HUDEP-2 (cell line): ENCODE data around the gene FARP2.
A peak's percentile ranks its signal among the peaks of the same experiment; 100 is the strongest.

Source experiments
- DNase-seq, 76 experiments: peaks; one replicate each; lab custom pipeline; 2025; ENCODE audit not compliant: unreplicated experiment in 76 of 76; lab: John Stamatoyannopoulos, UW

The FARP2 gene

DNA sequence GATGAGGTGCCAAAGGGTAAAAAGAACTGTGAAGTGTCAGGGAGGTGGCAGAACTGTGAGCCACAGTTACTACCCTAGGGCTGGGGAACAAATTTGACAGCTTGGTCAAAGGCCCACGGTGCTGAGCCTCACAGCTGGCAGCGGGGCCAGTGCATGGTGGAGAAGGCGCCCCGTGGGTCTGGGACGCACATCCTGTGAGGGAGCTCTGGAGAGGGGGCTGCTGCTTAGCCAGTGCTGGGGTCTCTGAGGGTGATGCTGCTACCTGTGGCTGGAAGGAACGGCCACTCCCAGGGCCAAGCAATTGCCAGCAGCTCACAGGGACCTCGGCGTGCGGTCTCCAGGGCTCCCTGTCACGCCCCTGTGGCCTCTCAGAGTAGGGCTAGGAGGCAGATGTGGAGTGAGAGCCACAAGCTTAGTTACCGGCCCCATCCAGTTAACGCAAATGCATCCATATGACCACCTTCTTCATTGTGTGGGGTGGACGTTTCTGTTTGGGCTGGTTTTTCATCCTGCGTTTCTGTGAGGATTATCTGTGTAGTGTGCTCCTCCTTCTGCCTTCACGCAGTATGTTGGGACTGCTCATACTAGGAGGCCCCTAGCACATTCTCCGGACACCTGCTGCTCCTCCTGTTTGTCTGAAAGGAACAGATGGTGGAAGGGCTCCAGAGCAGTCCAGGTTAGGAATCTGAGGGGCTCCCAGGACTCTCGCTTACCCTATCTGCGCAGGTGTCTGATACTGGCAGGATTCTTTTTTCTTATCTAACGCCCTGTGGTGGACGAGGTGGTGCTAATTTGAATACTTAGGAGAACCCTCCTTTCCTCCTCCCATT lies 126.3 kb downstream of the FARP2 start:
- DNase-seq: no peak

- no peak for DNase-seq
These were observed 127.2 kb downstream of the FARP2 start for GRCh38 chr2:241483305-241483704.

GRCh38 chr2:241485172-241485911 lies 129.3 kb downstream of the FARP2 start:
- DNase-seq: no peak

DNA sequence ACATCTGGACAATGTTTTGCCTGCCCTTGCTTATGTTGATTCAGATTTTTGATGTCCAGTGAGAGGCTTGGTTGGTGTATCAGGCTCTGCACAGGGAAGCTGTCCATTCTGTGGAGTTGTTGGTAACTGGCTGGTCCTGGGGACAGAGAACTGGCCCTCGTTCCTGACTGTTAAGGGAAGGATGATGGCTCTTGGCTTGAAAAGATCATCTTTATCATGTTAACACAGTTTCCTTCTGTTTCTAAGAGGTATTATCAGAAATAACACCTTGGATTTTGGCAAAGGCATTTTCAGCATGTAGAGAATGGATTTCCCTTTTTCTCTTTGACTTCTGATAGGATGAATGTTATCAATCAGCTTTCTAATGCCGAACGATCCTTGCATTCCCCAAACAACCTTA lies 133.0 kb downstream of the FARP2 start:
- peak in 43 of 76 experiments; percentile 12 to 81 (median 46) for DNase-seq

DNA sequence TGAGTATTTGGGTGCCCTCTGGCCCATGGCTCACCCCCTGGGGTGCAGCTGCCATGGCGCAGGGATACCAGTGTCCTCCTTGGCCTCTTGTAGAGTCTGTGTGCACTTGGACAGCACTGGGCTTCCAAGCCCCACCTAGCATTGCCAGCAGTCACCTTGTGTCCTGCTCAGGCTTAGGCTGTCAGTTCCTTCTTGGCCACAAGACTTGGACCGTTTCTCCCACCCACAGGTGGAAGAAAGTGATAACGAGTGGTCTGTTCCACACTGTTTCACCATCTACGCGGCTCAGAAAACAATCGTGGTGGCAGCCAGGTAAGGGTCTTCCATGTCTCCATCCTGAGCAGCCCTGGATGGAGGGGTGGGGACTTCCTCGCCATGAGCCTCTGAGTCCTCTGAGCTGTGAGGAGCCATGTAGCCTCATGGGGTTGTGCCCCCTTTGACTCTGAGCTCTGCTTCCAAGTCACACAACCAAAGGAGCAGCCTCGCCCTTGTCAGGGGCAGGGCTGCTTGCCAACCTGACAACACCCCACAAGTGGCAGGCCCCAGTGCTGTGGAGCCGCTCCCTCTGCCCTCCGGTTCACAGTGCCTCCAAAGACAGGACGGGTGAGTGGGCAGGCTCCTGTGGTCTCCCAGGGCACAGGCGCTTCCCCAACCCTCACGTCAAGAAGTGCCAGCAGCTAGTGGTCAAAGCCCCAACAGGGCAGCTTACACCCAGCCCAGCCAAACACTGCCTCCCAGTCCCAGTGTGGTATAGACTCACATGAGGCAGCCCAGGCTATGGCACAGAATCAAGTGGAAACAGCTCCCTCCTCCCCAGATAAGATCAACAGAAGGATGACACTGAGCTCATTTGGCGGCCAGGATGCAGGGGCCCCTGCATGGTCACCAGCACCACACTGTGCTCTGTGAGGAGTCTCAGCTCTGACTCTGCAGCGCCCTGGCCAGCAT lies 133.9 kb downstream of the FARP2 start:
- peak; percentile 56 to 98 (median 91) for DNase-seq

DNA sequence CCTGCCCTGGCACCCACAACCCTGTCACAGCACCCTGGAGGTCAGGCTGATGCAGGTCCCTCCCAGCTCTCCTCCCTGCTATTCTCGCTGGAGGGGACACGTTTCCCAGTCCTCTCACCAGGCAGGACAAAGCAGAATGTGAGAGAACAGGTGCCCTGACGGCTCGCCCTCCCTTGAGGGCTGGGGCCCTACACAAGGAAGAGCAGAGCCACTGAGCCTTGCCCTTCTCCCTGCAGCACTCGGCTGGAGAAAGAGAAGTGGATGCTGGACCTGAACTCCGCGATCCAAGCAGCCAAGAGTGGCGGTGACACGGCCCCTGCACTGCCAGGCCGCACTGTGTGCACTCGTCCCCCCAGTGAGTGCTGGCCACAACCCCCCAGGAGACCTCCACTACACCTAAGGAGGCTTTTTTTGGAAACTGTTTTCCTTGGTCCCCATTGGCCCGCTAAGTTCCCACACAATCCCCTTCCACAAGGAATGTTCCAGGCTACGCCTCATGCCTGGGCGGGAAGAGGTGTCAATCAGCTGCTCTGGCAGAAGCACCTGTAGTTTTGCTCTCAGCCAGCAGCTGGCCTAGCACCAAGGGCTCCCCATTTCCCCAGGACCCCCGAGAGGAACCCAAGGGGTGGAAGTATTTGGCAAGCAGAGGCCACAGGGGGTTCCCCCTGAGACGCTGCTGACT lies 134.9 kb downstream of the FARP2 start:
- DNase-seq: peak in 4 of 76 experiments; percentile 37 to 74 (median 58)

DNA sequence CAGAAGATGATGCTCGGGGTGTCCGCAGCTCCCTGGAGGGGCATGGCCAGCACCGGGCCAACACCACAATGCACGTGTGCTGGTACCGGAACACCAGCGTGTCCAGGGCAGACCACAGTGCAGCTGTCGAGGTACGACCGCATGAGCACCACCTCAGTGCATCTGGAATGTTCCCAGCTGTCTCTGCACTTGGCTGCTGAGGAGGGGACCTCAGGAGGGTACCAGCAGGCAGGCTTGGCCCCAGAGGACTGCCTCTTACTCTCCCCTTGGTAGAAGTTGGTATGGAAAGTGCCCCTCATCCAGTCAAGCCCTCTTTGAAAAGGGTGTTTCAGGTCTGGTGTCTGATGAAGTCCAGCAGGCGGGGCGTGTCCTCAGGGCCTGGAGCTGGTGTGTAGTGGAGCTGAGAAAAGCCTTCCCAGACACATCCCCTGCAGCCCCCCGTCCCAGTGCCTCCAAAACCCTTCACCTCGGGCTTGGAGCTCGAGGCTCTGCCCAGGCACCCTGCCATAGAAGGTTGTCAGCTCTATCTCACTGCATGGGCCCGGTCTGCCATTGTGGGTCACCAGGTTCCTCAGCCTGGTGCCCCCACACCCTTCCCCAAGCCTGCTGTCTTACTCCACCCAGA lies 135.6 kb downstream of the FARP2 start:
- peak in 16 of 76 experiments; percentile 11 to 36 (median 18) for DNase-seq

DNA sequence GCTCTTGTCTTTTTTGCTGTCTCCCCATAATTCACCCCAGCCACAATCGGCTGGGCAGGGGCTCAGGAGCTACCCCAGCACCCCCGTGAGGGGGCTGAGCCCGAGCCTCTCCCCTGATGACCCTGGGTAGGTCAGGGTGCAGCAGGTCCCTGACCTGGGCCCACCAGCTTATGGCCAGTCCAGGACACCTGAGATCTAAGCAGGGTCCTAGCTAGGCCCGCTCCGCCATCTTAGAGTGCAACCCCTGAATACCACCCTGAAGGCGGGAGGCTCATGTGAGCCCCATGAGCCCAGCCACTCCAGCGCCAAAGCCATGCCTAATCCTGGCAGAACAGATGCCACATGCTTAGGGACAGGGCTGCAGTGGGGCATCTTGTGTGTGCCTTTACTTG lies 136.1 kb downstream of the FARP2 start:
- DNase-seq: peak in 1 of 76 experiments; percentile 12

- no peak for DNase-seq
These were observed 137.0 kb downstream of the FARP2 start for GRCh38 chr2:241493092-241493491.

GRCh38 chr2:241494311-241494908 lies 138.3 kb downstream of the FARP2 start:
- no peak for DNase-seq

DNA sequence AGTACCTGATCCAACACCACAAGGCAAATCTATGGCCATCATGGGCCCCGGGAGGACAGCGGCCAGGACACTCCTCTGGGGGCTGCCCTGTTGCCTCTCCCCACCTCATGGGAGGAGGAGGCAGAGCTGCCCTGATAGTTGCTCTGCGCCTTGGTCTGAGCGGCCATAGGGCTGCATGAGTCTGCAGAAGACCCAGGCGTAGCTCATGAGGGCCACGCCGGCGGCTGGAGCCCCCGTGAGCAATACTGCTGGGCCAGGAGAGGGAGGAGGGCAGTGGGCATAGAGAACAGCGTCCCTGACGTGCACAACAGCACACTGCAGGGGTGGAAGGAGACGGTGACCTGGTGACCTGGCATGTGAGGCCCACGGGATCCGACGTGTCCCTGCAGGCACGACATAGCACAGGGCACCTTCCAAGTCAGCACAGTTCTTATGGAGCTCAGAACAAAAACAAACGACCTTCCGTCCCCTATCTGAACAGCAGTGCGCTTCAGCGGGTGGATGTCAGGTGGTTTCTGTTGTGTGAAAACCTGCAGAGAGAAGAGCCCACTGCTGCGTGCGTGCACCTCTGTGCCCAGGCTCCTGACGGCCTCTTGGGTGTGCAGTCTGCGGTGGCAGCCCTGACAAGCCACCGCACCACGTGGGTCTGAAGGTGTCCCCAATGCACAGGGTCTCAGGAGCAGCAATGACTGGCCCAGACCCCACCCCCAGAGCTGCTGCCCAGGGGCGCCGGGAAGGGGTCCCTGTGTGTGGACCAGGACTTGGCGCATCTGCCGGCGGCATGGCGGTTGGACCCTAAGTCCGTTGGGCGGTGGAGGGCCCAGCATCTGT lies 139.3 kb downstream of the FARP2 start:
- DNase-seq: no peak

DNA sequence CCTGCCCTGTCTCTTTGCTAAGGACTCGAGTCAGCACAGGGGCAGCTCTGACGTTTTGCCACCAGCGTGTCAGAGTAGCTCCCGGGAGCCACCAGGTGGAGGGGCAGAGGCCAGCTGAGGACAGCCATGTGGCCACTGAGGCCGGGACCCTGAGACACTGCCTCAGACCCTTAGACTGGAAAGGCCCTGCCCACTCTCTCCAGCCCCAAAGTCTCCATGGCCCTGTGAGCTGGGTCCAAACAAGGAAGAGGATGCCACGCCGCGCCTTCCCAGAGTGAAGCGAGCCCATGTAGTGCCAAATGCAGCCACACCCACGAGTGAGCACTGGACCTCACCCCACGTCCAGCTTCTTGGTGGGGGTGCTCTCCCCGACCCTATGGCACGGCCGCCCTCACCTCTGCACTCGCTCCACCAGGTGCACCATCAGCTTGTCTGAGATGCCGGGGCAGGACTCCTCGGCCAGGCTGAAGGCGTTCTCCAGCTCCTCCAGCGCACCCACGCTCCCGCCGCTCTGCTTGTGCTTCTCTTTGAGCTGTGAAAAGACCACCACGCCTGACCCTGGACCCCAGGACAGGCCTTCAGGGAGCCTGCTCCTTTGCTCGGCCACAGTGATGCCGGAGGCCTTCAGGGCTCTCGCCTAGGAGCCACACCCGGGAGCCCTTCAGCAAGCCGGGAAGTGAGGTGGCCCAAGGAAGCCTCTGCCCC lies 140.1 kb downstream of the FARP2 start:
- no peak for DNase-seq

- DNase-seq: no peak
These were observed 141.1 kb downstream of the FARP2 start for GRCh38 chr2:241496904-241497877.

- DNase-seq: no peak
These were observed 142.3 kb downstream of the FARP2 start for GRCh38 chr2:241498115-241499070.

DNA sequence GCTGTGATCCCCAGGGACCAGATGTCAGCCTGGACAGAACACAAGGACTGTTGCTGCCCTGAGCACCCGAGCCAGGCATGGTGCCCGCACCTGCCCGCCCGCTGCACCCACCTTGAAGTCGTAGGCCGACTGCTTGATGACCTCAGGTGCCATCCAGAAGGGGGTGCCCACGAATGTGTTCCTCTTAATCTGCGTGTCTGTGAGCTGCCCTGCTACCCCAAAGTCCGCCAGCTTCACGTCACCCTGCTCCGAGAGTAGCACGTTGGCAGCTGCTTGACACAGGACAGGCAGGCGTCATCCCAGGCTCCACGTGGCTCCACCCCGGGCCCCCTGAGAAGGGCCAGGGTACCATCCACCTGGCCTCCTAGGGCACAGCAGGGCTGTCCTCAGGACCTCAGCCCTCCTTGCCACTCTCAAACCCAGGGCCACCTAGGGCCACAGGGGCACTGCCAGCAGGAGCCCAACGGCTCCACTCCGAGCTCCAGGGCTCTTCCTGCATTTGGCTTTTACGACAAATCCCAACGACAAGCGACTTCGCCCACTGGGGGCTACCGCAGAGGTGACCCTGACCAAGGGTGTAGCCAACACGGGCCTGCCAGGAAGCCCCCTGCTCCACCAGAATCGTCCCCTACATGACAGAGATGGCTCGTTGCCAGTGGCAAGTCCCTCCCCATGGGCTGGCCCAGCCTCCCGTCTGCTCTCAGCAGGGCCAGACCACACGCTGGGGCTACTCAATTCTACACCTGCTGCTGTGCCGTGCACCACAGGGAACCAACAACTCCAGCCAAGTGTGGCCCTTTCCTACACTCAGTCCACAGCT lies 143.3 kb downstream of the FARP2 start:
- no peak for DNase-seq
